Motor neuron (in vitro differentiated cells): ENCODE data around the gene THAP9. TPM values are rescaled to one million over a fixed set of nuclear protein-coding genes. Genes with fewer than 3 reads are reported as not detected.

ENCODE experiments used
- ATAC-seq, 8 experiments: fragments of 200-7000 bp; cut with Tn5 transposase; replicated peaks in 6 of 8; 2 replicates each; pipeline ENCODE4 v1.8.0; 2021; ENCODE audit warnings: mild to moderate bottlenecking in 8 of 8, moderate library complexity in 8 of 8
- H3K27ac ChIP-seq, 2 donors: fragments of 250-450 bp; sonication (Bioruptor Pico); 2 replicates each; pipeline ENCODE4 v1.9.0; 2021; ENCODE audit warnings: antibody characterized with exemption in 2 of 2, mild to moderate bottlenecking in 2 of 2, moderate library complexity in 1 of 2
- H3K4me1 ChIP-seq, 2 donors: fragments of 250-450 bp; sonication (Bioruptor Pico); replicated peaks in 1 of 2; 2 replicates each; pipeline ENCODE4 v1.6.1; 2021; ENCODE audit warnings: antibody characterized with exemption in 2 of 2, mild to moderate bottlenecking in 2 of 2, moderate library complexity in 1 of 2
- H3K4me3 ChIP-seq, 5 donors: fragments of 250-450 bp; sonication (Bioruptor Pico); 2 replicates each; pipeline ENCODE4 v1.9.0; 2021; ENCODE audit warnings: antibody characterized with exemption in 5 of 5, mild to moderate bottlenecking in 5 of 5, moderate library complexity in 4 of 5
- WGBS, 10 experiments: fragments of 450-650 bp; shearing (Covaris generic); methylation state at CpG; one replicate each; pipeline ENCODE4 v1.0.0; 2022; 5-methylcytosine and 5-hydroxymethylcytosine counted together
- in situ Hi-C, 9 experiments: fragments of 400-800 bp; cut with MboI; loops; one replicate each; pipeline ENCODE4 v1.15.0; 2021; ENCODE audit warnings: low sequenced_read_pairs in 9 of 9, low pct_unique_long_range_greater_than_20kb in 2 of 9; ENCODE audit not compliant: unreplicated experiment in 9 of 9
- total RNA-seq, 8 experiments: library from RNA; unstranded; fragments of 300-600 nt; gene quantifications; 2 replicates each; pipeline versions ENCODE4 v1.2.3 to v1.2.4, GENCODE V29; 2022

The THAP9 gene
- total RNA-seq, 8 experiments from 2014 or later, result 7.9 to 18.0 (median 10.8) TPM

DNA sequence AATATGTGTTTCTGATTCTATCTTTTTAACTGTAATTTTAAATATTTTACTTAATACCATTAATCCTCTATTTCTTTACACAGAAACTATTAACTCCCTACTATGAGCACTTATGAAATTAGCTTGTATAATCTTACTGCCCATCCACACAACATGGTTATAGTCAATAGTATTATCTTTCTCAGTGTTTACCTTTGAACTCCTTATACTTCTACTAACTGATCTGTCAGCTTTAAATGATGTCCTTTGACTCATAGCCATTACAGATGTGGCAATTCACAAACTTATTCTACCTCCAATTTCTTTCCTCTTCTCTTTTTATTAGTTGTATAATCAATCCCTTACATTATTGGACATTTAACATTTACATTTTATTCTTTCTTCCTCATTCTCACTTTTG, 15.1 kb upstream of the THAP9 start:
- in situ Hi-C loops, result loop anchor here in 1 of 9 experiments (25.0 kb wide), 1 partner anchor 377 kb away; no protein-coding TSS in a partner anchor
- Histone ChIP-seq H3K4me3 (no peak overlapping the region), H3K4me1 (peaks cover 6 to 9% of the 10 kb centered on the region in 2 donors), H3K27ac (no peak overlapping the region)
- ATAC-seq, result no peak

GRCh38 chr4:82886147-82886942, 14.2 kb upstream of the THAP9 start:
- Histone ChIP-seq H3K4me1 (peaks cover 6 to 9% of the 10 kb centered on the region in 2 donors), H3K4me3 (peak overlapping the region in 1 of 5 donors; percentile 4), H3K27ac (no peak overlapping the region)
- WGBS, 10 experiments, result 5 to 90% (median 50%) methylated on average over 4 to 5 of the region's 5 CpGs
- no peak for ATAC-seq
- in situ Hi-C loops, result loop anchor here in 1 of 9 experiments (25.0 kb wide), 1 partner anchor 376 kb away; no protein-coding TSS in a partner anchor

DNA sequence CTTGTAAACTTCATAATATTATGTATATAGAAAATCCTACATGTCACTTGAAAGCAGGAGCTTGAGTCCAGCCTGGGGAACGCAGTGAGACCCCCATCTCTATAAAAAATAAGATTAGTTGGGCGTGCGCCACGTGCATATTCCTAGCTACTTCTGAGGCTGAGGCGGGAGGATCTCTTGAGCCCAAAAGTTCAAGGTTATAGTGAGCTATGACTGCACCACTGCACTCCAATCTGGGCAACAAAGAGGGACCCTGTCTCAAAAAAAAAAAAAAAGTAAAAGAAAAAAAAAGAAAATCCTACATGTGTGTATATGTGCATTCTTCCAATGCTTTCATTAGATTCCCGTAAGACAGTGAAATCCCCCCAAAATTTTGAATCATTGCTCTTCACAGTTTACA, 11.2 kb upstream of the THAP9 start:
- H3K27ac ChIP-seq, result no peak overlapping the region
- WGBS, 10 experiments, result 3 to 88% (median 63%) methylated on average over 1 to 6 of the region's 6 CpGs

DNA sequence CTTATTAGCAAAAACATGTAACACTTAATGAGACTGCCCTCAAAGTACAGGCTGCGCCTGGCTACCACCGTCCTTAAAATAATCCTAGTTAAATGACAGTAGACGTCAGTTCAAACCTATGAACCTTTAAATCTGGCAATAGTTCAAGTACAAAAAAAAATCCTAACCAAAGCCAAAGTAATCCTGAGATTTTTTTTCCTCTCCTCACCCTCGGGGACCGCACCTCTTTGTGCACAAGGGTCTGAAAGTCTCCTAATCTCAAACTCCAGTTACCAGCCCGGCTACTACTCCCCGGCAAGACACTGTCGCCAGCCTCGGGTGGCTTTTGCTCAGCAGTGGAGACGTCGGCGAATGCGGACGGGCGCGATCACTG, 10.0 kb upstream of the THAP9 start:
- whole genome bisulfite sequencing, 10 experiments, result 0 to 4% (median 0%) methylated on average over 1 to 5 of the region's 16 CpGs; no CpG with 5 or more reads in 1 of the 10 experiments

More for the DNA sequence above, 11.2 kb upstream of the THAP9 start:
- H3K4me1 ChIP-seq, result peaks cover 6 to 13% of the 10 kb centered on the region in 2 donors
- H3K4me3 ChIP-seq, result peak overlapping the region; percentile 63 to 89 (median 83)
- in situ Hi-C loops, result loop anchor here in 1 of 9 experiments (25.0 kb wide), 1 partner anchor 373 kb away; no protein-coding TSS in a partner anchor
- ATAC-seq, result no peak

GRCh38 chr4:82890901-82891706, 9.4 kb upstream of the THAP9 start, which contains the start of gene SEC31A:
SEC31A (minus strand) TSS chr4:82891153; CDS start chr4:82881936, 9,217 bp downstream.
- Histone ChIP-seq H3K27ac (peak within 1 kb of the TSS; percentile 98 to 100), H3K4me1 (peaks cover 1 to 6% of the 10 kb centered on the region in 2 donors), H3K4me3 (peak within 1 kb of the TSS; percentile 63 to 89 (median 83))
- in situ Hi-C loops, result loop anchor here in 1 of 9 experiments (25.0 kb wide), 1 partner anchor 371 kb away; no protein-coding TSS in a partner anchor
- WGBS, 10 experiments, result 0 to 14% (median 1%) methylated on average over 1 to 10 of the region's 71 CpGs; no CpG with 5 or more reads in 2 of the 10 experiments
- peak; percentile 81 to 95 (median 93) for ATAC-seq

More for the DNA sequence above, 10.0 kb upstream of the THAP9 start:
- peaks cover 6 to 12% of the 10 kb centered on the region in 2 donors for H3K4me1 ChIP-seq
- ATAC-seq, result no peak
- H3K4me3 ChIP-seq, result peak overlapping the region; percentile 63 to 89 (median 83)
- in situ Hi-C loops, result loop anchor here in 1 of 9 experiments (25.0 kb wide), 1 partner anchor 372 kb away; no protein-coding TSS in a partner anchor
- H3K27ac ChIP-seq, result peak overlapping the region; percentile 98 to 100

DNA sequence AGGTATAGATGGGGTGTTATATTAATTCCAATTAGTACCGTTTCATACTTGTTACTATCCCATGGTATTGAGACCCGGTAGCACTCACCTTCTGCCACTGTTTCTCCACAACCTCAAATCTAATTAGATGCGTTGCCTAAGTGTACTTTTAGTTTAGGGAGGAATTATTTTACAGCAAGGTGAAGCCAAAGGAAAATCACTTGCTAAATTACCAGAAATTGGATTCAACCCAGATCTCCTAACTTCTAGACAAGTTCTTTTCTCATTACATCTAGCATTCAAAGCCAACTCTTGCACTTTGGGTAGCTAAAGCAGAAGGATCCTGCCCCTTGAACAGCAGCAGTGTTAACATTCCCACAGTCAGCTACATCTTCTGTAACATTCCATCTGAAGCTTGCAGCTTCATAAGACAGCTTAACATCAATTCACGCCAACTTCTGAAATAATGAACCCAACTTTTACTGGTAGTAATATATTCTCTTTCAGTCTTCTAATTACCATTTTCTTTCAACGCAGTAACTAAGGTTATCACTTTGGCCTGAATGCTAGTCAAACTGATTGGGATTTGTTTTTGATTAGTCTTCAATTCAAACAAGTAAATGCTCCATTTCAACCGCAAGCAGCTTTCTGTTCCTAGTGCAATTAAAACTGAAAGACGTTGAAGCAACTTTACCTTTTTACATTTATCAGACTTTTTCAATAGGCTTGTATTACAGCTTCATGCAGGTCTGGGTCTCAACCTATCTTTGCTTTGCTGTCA, 8.6 kb upstream of the THAP9 start:
- in situ Hi-C loops, result loop anchor here in 1 of 9 experiments (25.0 kb wide), 1 partner anchor 370 kb away; no protein-coding TSS in a partner anchor
- H3K4me1 ChIP-seq, result peaks cover 0 to 6% of the 10 kb centered on the region in 2 donors
- WGBS, 10 experiments, result 6 to 42% (median 18%) methylated on average over 2 to 7 of the region's 7 CpGs
- peak overlapping the region; percentile 98 to 100 for H3K27ac ChIP-seq
- peak; percentile 6 to 37 (median 14) for ATAC-seq
- peak overlapping the region; percentile 63 to 89 (median 83) for H3K4me3 ChIP-seq

- no peak overlapping the region for H3K4me3 ChIP-seq
- 38 to 83% (median 68%) methylated on average over 1 of the region's 1 CpG; no CpG with 5 or more reads in 6 of the 10 experiments for WGBS, 10 experiments
- H3K4me1 ChIP-seq, result peaks cover under 1 to 11% of the 10 kb centered on the region in 2 donors
- ATAC-seq, result no peak
- in situ Hi-C loops, result loop anchor here in 1 of 9 experiments (25.0 kb wide), 1 partner anchor 370 kb away; no protein-coding TSS in a partner anchor
- peak overlapping the region in 1 of 2 donors; percentile 100 for H3K27ac ChIP-seq
Observed at GRCh38 chr4:82892467-82892802, 8.1 kb upstream of the THAP9 start.

- in situ Hi-C loops, result loop anchor here in 1 of 9 experiments (25.0 kb wide), 1 partner anchor 368 kb away; no protein-coding TSS in a partner anchor
- ATAC-seq, result no peak
- WGBS, 10 experiments, result 63 to 100% (median 94%) methylated on average over 1 to 3 of the region's 3 CpGs; no CpG with 5 or more reads in 1 of the 10 experiments
- Histone ChIP-seq H3K27ac (no peak overlapping the region), H3K4me3 (no peak overlapping the region), H3K4me1 (peaks cover 5 to 17% of the 10 kb centered on the region in 2 donors)
Observed at GRCh38 chr4:82893942-82894341, 6.6 kb upstream of the THAP9 start.

- Histone ChIP-seq H3K4me1 (peaks cover 5 to 19% of the 10 kb centered on the region in 2 donors), H3K4me3 (no peak overlapping the region), H3K27ac (no peak overlapping the region)
- no peak for ATAC-seq
- in situ Hi-C loops, result loop anchor here in 1 of 9 experiments (25.0 kb wide), 1 partner anchor 366 kb away; no protein-coding TSS in a partner anchor
- WGBS, 10 experiments, result 43 to 100% (median 100%) methylated on average over 1 of the region's 1 CpG; no CpG with 5 or more reads in 1 of the 10 experiments
Observed at GRCh38 chr4:82896755-82897154, 3.8 kb upstream of the THAP9 start.

DNA sequence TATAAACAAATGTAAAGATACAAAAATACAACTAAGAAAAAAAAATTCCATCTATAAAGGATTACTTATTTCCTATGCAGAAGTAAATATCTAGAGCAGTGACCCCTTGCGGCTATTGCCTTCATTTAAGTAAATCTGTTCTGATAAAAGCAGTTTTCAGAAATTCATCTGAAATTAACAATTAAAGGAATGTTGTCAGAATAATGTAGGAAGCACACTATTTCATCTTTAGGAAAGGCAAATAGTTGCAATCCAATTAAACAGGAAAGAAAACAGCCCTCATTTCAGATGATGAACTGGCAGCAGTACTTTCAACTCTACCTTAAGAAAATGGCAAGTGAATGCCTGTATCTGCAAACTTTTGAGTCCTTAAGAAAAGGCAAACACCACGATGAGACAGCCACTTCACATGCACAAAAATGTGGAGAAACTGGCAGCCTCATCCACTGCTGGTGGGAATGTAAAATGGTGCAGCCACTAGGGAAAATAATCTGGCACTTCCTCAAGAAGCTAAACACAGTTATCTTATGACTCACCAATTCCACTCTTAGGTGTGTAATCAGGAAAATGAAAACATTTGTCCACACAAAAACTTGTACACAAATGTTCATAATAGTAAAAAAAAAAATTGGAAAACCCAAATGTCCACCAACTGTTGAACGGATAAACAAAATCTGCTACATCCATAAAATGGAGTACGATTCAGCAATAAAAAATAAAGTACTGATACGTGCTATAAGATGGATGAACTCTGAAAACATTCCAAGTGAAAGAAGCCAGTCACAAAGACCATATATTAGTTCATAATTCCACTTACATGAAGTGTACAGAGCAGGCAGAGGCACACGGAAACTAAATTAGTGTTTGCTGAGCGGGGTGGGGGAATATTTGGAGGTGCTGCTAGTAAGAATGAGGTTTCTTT, 2.0 kb upstream of the THAP9 start:
- Histone ChIP-seq H3K4me1 (peaks cover 8 to 15% of the 10 kb centered on the region in 2 donors), H3K4me3 (peak overlapping the region; percentile 48 to 86 (median 63)), H3K27ac (no peak overlapping the region)
- 5 to 38% (median 17%) methylated on average over 1 to 7 of the region's 7 CpGs for WGBS, 10 experiments
- no peak for ATAC-seq
- in situ Hi-C loops, result loop anchor here in 1 of 9 experiments (25.0 kb wide), 1 partner anchor 364 kb away; no protein-coding TSS in a partner anchor
